ENCODE measurements around the gene KIF1B. TPM values are rescaled to one million over a fixed set of nuclear protein-coding genes. Genes with fewer than 3 reads are reported as not detected.
"Not testable (repeated sequence)": the region's sequence is repeated elsewhere in the genome, so short reads cannot be mapped to it uniquely, and the experiment has no call there.

KIF1B gene
- total RNA-seq, 1 experiment from 2014 or later, result 8.7 TPM

DNA sequence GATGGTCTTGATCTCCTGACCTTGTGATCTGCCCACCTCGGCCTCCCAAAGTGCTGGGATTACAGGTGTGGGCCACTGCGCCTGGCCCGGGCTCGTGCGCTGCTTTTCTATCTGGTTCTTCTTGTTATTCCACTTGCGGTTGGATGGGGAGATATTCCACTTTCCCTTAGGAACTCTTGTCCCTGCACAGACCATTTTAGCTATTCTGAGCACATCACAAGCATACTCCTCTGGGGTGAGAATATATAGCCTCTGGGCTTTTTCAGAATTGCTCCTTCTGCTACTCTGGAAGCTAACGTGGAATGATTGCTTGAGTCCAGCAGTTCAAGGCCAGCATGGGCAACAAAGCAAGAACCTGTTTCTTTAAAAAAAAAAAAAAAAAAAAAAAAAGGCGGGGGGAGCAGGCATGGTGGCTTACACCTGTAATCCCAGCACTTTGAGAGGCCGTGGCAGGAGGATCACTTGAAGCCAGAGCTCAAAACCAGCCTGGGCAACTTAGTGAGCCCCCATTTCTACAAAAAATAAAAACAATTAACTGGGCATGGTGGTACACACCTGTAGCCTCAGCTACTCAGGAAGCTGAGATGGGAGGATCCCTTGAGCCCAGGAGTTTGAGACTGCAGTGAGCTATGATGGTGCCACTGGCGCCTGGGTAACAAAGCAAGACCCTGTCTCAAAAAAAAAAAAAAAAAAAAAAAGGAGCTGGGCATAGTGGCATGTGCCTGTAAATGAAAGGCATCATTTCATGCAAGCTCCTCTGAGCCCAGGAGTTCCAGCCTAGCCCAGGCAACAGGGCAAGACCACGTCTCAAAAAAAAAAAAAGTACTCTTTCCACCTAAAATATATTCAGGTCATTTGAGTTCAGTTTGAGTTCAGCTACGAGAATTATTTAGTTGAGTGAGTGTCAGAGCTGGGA, 176.6 kb downstream of the KIF1B start:
- DNase-seq (ENCODE audit: low spot score), result no peak

DNA sequence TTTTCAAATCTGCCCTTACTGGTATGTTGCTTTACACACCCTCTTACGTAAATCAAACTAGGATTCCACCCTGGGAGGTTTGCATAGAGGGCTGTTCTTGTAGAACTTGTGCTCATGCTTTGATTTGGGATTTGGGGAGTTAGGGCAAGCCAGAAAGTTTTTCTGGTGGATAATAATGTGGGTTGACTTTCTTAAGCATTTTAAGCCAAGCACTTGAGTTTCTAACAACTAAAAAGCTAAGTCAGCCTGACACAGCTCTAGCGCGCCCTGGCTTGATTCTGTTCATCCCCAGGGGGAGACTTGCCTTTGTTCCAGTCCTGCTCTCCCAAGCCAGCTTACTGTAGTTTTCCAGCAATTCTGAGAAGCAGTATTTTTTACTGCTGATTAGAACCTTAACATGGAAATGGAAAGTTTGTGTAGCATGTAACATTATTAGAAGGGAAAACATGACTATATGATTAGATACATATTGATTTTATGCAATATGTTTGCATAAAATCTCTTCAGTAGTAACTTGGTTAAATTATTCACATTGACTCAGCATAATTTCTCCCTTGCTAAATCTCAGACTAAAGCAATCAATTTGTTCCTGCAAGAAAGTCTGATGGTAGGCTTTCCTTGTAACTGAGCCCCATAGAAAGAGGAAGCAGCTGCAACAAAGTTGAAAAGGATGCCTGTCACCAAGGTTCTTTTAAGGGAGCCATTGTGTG, 177.5 kb downstream of the KIF1B start:
- DNase-seq (ENCODE audit: low spot score), result peak; percentile 33

DNA sequence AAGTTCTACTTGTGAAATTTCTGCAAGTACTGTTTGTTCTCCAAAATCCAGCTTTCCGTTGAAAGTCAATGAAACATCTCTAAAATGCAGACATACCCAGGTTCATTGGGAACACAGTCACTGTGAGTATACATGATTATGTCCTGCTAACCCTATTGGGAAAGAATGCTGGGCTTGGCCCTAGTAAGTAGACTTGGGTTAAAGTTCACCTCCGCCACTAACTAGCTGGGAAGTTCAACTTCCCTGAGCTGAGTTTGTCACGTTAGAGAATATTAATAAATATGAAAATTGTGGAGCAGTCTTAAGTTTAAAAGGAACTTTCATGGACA, 178.0 kb downstream of the KIF1B start:
- peak; percentile 35 for DNase-seq (ENCODE audit: low spot score)

DNA sequence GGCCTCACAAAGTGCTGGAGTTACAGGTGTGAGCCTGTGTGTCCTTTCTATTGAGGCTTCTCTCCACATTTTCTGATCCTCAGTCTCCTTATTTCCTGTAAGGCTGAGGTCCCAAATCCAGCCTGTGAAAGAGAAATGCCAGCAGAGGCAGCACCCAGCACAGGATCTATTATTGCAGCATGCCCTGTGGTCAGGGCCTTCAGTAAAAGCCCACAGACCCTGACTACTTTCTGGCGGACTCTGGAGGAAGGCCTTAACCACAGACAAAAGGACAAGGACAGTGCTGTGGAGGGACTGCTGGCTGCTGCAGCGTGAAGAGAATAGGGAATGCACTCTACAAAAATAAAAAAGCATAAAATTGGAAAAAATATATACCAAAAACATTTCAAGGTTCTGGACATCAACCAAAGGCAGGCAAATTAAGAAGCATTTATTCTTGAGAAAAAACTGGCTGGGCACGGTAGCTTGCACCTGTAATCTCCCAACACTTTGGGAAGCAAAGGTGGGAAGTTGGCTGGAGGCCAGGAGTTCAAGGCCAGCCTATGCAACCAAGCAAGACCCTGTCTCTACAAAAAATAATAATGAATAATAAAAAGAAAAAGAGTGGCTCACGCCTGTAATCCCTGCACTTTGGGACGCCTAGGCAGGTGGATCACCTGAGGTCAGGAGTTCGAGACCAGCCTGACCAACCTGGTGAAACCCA, 179.1 kb downstream of the KIF1B start:
- no peak for DNase-seq (ENCODE audit: low spot score)

DNA sequence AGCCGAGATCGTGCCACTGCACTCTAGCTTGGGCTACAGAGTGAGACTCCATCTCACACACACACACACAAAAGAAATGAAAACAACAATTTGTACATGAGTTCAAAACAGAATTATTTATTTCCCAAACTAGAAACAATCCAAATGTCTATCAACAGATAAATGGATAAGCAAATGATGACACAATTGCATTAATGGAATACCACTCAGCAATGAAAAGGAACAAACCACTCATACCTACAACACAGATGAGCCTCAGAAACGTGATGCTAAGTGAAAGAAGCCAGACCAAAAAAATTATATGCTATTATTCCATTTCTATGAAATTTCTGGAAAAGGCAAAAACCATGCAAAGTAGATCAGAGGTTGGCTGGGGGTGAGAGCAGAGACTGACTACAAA, 186.5 kb downstream of the KIF1B start:
- DNase-seq (ENCODE audit: low spot score), result no peak

DNA sequence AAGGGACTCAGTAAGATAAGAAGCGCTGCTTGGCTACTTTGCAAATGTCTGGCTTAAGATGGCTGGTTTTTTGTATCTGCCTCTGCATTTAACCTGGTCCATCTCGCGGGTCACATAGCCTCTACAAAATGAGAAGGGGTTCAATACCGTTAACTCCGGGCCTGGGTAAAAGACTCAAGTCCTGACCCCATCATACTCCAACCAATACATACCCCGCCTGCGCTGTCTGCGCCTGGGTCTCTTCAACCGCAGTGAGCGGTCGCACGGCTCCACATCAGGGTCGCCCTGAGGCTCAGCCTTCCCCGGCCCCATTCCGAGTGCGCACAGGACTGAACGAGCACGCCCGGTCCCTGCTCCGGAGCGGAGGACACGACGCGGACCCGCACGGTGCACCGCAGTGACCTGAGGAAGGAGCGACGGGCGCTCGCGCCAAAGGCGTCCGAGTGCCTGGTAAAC, 187.9 kb downstream of the KIF1B start:
- DNase-seq (ENCODE audit: low spot score), result no peak

DNA sequence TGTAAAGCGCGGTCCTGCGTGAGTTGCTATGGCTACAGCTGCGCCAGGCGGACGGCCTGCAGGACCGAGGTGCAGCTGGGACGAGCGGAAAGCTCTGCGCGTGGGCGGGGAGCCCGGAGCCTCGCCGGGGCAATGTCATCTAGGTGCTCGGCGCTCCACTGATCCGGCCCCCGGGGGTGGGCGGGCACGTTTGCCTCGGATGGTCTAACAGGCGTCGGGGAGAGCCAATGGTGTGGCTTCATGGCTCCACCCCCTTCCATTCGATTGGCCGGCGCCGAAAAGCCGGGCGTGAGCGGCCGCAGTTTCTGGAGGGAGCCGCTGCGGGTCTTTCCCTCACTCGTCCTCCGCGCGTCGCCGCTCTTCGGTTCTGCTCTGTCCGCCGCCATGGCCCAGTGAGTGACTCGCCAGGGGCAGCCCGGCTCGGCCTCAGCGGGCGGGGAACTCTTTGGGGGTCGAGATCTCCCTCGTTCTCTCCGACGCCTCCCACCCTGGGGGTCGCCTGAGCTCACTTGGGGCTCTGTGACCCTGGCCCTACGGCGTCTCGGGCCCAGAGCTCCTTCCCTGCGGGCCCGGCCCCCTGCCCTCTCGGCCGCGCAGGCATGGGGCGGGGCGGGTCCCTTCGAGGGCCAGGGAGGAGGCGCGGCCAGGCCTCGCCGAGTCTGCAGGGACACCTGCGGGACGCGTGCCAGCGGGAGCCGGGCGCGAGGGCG, 188.5 kb downstream of the KIF1B start, which contains the start of gene PGD:
Gene PGD, plus strand, starts transcription at position 331 of the 710 bp plus-strand sequence. Its CDS starts 54 bp downstream, at position 385.
- peak; percentile 98 for DNase-seq (ENCODE audit: low spot score)

DNA sequence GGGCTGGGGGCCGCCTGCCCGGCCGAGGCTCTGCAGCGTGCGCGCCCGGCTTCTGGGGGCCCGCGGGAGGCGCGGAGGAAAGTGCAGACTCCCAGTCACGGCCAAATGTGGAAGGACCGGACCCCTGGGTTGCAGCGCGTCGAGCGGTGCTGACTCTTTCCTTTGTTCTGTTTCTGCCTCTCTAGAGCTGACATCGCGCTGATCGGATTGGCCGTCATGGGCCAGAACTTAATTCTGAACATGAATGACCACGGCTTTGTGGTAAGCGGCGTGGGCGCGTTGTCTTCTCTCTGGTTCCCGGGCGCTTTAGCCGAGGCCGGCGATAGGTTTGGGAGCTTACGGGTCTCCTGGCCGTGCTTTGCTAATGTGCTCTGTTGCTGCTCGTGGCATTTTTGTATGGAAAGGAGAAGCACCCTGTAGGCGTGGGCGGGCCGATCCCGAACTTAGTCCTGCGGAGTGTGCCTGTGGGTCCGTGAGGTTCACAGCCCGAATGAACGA, 189.1 kb downstream of the KIF1B start:
- peak; percentile 33 for DNase-seq (ENCODE audit: low spot score)

DNA sequence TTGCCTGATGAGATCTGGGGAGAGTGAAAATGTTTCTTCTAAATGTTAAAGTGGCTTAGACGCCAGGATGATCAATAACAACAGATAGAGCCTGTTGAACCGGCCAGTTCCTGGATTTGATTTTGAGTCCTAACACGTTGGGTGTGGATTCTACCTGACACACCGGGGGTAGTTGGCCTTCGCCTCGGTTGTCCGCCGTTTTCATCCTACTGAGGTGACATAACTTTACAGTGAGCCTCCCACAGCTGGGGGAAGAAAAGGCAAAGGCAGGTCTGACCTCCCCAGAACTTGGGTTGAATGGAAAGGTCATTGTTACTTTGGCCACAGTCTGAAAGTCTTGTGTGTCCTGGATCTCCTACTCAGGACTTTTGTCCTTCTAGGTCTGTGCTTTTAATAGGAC, 189.6 kb downstream of the KIF1B start:
- no peak for DNase-seq (ENCODE audit: low spot score)

DNA sequence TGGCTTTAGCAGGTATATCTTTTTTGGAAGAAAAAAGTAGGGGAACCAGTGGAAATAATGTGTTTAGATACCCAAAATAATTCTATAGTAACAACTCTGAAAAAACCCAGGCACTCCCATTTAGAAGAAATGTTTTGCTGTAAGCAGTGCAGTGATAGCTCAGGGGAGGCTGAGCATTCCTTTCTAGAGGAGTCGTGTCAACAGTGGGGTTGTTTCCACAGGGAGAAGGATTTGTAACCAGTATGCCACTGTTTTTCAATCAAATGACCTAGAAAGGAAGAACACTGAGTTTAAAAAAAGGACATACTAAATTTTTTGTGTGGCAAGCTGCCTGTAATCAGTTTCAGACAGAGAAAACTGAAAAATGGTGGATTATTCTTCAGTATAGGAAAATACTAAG, 190.9 kb downstream of the KIF1B start:
- no peak for DNase-seq (ENCODE audit: low spot score)

DNA sequence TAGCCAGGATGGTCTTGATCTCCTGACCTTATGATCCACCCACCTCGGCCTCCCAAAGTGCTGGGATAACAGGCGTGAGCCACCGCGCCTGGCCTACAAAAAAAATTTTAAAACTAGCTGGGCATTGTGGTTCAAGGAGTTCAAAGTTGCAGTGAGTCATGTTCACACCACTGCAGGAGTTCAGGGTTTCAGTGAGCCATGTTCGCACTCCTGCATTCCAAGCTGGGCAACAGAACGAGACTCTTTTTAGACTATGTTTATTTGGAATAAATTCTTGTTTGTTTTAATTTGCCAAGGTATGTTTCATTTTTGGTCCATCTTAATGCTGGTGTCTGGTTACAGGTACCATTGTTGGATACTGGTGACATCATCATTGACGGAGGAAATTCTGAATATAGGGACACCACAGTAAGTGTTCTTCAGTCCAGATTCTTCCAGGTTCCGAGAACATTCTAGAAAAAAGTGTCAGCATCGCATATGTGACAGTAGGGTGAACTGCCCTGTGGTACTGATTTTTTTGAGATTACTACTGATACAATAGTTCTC, 192.4 kb downstream of the KIF1B start:
- DNase-seq (ENCODE audit: low spot score), result no peak

DNA sequence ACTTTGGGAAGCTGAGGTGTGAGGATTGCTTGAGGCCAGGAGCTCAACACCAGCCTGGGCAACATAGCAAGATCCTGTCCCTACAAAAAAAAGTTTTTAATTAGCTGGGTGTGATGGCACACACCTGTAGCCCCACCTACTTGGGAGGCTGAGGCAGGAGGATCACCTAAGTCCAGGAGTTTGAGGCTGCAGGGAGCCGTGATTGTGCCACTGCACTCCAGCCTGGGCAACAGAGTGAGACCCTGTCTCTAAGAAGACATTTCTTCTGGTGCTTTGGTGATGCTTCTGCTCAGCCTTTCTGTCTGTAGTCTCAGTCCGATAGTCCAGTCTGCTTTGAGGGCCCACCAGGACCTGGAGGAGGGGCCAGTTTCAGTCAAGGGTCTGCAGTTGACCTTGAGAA, 196.8 kb downstream of the KIF1B start:
- DNase-seq (ENCODE audit: low spot score), result no peak

DNA sequence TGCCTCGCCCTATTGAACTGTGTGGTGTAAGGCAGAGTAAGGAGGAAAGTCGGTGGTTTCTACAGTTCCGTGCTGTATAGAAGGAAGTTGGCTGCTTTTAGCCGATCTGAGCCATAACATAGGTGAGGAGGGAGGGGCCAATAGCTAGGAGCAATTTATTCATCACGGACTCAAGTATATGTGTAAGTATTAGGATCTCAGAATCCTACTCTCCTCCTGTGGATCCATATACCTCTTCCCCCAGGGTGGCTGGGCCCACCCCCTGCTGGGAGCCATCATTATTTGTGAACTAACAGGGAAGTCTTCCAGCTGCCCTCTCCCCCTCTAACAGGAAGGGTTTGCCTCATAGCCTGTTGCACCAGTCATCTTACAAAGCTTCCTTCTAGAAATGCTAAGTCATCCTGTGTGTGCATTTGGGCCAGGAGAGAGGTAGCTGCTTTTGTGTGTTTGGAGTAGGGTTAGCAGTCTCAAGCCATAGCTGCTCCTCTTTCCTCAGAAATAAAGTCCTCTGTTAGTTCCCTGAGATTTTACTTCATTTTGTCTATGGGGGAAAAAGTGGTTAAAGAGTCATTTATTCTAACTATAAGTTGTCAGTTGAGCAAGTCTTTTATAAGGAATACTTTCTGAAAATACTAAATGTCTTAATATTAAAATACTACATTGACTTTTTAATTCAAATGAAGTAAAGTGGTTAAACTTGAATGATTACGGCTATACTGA, 205.0 kb downstream of the KIF1B start:
- peak; percentile 47 for DNase-seq (ENCODE audit: low spot score)

DNA sequence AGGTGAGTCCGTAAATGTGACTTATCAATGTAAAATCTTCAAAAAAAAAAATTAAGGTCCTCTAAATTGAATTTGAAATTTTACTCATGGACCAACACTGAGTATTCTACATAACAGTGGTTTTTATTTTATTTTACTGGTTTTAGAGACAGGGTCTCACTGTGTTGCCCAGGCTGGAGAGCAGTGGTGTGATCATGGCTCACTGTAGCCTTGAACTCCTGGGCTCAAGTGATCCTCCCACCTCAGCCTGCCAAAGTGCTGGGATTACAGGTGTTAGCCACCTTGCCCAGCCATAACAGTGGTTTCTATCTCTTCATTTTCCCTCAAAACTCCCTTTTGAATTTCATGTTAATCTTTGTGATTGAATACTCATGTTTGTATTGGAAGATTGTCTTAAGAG, 205.6 kb downstream of the KIF1B start:
- not testable (repeated sequence) for DNase-seq (ENCODE audit: low spot score)

DNA sequence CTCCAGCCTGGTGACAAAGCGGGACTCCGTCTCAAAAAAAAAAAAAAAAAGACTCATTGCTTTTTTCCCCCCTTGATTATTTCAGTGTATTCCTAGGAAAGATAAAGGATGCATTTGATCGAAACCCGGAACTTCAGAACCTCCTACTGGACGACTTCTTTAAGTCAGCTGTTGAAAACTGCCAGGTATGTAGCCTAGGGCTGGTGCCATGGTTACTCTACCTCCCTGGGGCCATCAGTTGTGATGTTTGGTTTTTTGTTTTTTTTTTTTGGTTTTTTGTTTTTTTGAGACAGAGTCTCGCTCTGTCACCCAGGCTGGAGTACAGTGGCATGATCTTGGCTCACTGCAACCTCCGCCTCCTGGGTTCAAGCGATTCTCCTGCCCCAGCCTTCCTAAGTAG, 208.4 kb downstream of the KIF1B start:
- DNase-seq (ENCODE audit: low spot score), result not testable (repeated sequence)

DNA sequence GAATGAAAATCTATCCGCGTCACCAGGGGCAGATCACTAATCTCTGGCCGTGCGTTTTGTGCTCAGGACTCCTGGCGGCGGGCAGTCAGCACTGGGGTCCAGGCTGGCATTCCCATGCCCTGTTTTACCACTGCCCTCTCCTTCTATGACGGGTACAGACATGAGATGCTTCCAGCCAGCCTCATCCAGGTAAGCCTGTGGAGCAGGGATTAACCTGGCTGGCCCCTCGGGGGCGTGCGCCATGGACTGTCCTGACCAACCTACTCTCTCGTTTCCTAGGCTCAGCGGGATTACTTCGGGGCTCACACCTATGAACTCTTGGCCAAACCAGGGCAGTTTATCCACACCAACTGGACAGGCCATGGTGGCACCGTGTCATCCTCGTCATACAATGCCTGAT, 209.0 kb downstream of the KIF1B start:
- no peak for DNase-seq (ENCODE audit: low spot score)

DNA sequence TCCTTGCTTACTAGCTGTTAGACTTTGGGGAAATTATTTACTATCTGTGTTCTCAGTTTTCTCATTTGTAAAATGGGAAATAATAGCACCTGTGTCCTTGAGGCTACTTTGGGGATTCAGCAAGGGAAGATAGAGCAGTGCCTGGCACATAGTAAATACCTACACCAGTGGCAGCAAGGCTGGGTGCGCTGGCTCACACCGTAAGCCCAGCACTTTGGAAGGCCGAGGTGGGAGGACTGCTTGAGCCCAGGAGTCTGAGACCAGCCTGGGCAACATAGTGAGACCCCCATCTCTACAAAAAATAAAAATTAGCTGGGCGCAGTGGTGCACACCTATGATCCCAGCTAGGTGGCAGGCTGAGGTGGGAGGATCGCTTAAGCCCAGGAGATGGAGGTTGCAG, 211.3 kb downstream of the KIF1B start:
- DNase-seq (ENCODE audit: low spot score), result no peak

DNA sequence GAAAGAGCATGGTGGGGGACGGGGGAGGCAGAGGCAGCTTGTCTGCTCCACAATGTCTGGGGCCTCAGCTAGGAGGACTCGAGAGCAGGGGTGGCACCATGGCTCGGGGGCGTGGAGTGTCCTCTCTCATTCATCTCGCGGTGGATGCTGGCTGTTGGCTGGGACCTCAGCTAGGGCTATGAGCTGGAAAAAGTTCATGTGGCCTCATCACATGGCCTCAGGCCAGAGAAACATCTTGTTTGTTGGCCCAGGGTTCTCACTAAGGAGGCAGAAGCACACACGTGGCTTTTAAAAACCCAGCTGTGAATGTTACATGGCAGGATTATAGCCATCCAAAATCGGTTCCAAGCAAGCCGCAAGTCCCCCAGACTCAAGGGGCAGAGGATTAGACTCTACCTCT, 213.7 kb downstream of the KIF1B start:
- no peak for DNase-seq (ENCODE audit: low spot score)

DNA sequence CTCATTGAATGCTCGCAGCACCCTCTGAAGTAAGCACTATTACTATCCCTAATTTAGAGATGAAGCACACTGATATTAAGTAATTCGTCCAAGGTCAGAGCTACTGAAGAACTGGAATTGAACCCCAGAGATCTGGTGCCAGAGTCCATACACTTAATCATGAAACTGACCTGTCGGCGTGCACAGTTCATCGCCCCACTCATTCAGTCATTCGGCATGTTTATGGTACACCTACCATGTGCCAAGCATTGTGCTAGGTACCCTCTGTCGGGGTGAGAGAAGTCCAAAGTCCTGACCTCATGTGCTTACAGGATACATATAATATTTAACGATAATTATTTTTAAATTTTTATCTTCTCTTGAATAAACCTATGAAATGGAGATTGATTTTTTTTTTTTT, 214.3 kb downstream of the KIF1B start:
- DNase-seq (ENCODE audit: low spot score), result no peak

DNA sequence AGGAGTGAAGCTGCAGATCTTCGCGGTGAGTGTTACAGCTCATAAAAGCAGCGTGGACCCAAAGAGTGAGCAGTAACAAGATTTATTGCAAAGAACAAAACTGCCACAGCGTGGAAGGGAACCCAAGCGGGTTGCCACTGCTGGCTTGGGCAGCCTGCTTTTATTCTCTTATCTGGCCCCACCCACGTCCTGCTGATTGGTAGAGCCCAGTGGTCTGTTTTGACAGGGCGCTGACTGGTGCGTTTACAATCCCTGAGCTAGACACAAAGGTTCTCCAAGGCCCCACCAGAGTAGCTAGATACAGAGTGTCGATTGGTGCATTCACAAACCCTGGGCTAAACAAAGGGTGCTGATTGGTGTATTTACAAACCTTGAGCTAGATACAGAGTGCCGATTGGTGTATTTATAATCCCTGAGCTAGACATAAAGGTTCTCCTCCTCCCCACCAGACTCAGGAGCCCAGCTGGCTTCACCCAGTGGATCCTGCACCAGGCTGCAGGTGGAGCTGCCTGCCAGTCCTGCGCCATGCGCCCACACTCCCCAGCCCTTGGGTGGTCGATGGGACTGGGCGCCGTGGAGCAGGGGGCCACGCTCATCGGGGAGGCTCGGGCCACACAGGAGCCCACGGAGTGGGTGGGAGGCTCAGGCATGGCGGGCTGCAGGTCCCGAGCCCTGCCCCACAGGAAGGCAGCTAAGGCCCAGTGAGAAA, 215.6 kb downstream of the KIF1B start:
- DNase-seq (ENCODE audit: low spot score), result not testable (repeated sequence)

All from HT-29 (cell line).